HuH-7.5 (cell line): Measurements from ENCODE around the gene NFYA.
"Not testable (repeated sequence)": the region's sequence is repeated elsewhere in the genome, so short reads cannot be mapped to it uniquely, and the experiment has no call there.

Experiments used
- DNase-seq: peaks from one replicate; pipeline ENCODE4 v3.0.0; 2011; ENCODE audit warnings: low spot score

The NFYA gene

DNA sequence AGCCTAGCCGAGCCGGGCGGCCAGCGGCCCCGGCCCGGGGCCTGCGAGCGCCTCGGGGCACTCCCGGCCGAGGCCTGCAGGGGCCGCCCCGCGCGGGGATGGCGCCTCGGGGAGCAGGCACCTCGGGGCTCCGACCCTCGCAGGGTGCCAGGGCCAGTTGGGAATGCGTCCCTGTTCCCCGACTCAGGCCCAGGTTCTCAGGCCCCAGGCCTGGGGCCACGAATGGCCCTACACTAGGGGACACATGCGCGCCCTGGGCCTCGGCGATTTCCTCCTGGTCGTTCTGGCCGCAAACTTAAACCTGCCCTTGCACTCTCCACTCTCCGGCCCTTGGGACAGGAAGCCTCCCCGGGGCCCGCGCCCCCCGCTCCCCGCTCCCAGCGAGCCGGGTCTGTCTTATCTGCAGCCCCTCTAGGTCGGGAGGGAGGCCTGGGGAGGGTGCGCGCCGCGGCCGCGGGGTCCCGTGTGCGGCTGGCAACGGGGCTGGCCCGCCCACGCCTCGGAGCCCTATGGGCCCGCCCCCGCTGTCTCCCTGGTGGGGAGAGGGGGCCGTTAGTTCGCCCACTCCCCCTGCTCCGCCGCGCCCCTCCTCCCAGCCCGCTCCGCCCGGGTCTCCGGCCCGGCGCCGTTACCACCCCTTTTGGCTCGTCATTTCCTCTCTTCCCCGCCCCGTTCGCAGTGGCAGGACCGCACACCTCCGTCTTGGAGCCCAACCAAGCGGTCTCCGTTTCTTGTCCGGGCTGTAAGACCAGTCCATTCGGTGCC lies 611 bp downstream of the NFYA start:
- DNase-seq, result peak; percentile 44

DNA sequence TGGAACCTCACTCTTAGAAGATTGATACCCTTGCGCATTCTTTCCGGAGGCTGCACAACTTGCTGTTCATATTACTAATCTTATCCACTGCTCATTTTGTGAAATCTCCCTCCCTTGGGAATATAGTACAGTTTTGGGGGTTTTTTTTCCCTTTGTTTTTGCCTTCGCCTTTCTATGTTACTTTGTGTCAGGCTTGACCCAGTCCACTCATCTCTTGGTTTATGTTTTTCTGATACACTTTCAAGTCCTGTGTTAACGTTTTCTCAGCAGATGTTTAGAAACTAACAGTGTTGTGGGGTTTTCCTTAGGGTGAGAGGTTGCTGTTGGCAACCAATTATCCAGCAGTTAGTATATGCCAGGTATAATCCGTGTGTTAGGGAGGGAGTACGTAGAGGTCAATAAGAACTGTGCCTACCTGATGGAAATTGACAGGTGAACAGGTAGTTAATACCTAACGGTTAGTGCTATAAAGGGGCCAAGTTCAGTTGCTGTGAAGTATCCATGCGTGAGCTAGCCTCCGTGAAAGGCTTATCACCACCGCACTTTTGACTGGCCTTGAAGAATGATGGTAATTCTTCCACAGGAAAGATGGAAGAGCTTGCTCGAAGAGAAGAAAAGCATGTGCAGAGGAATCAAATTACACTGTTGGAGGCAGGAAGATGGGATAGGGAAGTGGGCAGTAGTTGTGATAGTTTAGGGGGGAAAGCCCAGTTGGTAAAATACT lies 1.4 kb downstream of the NFYA start:
- DNase-seq, result no peak

DNA sequence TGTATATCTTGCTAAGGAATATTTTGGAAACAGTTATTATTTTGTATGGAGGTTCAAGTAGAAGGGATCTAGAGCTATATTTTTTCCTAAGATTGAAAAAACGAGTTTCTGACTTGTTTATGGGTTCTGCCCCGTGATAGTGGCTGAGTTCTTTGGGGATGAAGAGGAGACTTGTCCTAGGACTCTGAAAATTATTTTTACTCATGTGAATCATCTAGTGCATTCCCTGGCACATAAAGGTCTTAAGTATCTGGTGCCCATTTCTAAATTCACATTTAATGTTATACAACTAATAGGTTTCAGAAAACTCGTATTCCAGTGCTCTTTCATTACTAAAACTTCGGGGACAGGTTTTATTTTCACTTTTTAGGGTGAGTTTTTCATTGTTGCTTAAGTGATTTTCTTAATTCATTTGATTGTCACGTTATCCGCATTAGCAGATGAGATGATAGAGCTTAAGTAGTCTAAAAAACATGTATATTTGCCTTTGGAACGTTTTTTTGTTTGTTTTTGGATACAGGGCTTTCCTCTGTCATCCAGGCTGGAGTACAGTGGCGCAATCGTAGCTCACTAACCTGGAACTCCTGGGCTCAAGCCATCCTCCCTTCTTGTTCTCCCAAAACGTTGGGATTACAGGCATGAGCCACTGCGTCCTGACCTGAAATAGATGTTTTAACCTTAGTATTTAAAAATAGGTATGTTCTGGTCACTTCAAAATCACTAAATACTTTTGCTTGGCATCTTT lies 2.1 kb downstream of the NFYA start:
- no peak for DNase-seq

DNA sequence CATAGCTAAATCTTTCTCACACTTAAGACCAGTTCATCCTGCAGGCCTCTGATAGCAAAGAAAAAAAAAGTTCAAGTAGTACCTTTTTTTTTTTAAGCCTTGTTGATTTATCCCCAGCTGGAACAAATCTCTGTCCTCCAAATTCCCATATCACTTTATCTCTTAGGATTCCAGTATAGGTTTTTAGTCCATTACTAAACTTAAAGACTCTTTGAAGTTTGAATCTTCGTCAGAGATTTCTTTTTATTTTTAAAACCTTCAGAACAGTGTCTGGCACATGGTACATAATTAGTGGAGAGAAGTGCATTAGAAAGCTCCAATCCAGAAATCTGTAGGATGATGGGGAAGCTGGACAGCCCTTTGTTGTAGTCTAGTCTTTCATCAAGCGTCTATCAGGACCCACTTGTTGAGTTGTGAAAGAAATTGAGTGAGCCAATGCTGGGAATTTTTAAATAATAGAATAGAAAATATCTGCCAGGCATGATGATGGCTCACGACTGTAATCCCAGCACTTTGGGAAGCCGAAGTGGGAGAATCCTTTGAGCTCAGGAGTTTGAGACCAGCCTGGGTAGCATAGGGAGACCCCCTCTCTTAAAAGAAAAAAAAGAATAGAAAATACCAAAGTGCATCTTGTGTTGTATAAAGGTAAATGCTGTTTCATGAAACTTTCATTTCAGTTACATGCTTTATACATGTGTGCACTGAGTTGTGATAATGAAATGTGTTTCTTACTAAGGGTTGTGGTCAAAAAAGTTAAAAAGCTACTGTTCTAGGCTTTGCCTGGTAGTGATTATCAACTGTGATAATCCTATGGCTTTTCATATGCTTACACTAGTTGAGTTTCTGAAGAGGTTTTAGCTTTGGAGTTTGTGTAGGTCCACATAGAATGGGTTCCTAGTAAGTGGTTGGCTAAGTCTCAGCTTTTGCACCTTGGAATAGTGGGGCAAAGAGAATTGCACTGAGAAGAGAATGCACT lies 3.2 kb downstream of the NFYA start:
- no peak for DNase-seq

DNA sequence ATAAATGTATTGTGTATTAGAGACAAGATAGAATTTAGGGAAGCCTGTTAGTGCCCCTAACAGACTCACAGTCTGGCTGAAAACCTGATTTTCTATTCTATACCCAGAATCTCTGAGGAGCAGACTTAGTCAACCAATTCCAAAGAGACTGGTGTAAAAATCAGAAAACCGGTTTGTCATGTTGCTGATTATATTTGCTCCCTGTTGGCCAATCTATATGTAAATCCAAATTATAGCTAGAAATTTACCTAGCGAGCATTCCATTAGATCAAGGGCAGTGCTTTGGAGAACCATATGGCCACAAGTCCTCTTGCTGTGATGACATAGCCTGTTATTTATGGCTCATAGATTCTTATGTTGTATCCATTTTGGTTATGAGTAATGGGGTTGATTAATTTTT lies 4.8 kb downstream of the NFYA start:
- no peak for DNase-seq

DNA sequence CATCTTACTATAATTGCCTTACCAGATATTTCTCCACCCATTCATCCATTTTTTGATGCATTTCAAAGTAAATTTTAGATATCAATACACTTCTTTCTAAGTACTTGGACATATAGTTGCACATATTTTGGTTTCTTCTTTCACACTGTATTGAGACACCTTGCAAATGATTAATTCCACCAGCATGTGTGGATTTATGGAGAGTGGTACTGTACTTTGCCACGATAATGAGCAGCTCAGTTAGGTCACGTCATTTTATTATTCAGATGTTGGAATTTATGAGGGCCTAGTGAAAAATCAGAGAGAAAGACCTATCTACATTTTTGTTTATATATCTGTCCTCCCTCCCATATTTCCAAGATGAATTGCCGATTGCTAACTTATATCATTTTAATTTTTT lies 5.3 kb downstream of the NFYA start:
- DNase-seq, result no peak

DNA sequence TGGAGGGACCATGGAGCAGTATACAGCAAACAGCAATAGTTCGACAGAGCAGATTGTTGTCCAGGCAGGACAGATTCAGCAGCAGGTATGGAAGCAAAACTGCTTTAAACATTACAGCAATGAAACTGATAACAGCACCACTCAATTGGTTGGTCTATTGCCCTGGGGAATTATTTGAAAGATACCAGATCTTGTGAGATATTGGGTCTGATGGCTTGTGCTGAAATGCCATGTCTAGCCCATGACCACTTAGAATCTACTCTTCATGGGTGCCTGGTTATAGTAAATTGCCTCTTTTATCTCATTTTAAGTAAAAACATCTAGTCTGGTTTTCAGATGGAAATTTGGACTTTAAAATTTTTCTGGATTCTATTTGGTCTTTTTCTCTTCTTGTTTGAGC lies 6.3 kb downstream of the NFYA start:
- DNase-seq, result no peak

DNA sequence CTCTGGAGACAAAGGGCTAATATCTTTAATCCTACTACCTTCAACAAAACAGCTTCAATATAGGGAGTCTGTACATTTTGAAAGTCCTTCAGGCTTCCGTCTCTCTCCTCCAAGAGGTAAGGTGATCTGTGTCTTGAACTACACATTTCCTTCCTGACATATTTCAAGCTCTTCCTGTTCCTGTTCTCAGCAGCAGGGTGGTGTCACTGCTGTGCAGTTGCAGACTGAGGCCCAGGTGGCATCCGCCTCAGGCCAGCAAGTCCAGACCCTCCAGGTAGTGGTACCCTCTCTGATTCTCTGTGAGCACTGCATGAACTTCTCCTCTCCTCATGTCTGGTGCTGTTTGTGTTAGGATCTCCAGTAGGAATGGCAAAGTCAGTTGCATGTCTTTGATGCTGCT lies 7.8 kb downstream of the NFYA start:
- no peak for DNase-seq

DNA sequence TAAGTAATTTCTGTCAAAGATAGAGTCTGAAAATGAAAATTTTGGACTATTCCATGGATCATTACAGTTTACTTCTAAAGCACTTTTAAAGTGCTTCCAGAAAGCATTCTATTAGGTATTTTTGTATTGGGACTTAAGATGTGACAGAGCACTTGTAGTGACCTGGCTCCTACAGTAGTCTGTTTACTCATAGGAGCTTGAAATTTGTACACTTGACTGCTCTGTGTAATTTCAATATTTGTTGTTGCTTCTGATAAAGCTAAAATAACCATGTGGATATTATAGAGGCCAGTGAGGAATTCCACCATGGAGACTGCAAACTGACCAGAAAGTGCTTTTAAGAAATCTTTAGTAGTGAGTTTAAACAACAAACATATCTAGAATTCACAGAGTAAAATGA lies 10.3 kb downstream of the NFYA start:
- DNase-seq, result no peak

DNA sequence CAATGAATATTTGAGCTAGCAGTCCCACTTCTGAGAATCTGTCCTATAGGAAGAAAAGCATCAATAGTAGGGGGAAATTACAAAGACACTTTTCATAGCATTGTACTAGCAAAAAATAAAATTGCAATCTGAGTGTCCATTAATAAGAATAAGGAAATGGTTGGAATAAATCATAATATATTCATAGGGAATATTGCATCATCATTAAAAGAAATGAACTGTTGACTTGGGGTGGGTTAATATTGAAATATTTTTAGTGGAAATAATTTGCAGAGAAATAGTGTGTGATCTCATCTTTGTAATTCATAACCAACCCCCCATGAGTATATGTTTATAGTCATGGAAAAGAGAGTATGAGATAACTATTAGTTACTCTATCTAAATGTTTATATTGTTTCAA lies 12.4 kb downstream of the NFYA start:
- no peak for DNase-seq

DNA sequence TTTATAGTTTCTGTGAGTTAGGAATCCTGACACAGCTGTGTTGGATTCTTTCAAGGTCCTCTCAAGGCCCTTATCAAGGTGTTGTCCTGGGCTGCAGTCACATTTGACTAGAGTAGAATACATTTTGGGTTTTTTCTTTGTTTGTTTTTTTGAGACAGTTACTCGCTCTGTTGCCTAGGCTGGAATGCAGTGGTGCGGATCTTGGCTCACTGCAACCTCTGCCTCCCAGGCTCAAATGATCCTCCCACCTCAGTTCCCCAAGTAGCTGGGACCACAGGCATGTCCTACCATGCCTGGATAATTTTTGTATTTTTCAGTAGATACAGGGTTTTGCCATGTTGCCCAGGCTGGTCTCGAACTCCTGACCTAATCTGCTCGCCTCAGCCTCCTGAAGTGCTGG lies 15.7 kb downstream of the NFYA start:
- no peak for DNase-seq

DNA sequence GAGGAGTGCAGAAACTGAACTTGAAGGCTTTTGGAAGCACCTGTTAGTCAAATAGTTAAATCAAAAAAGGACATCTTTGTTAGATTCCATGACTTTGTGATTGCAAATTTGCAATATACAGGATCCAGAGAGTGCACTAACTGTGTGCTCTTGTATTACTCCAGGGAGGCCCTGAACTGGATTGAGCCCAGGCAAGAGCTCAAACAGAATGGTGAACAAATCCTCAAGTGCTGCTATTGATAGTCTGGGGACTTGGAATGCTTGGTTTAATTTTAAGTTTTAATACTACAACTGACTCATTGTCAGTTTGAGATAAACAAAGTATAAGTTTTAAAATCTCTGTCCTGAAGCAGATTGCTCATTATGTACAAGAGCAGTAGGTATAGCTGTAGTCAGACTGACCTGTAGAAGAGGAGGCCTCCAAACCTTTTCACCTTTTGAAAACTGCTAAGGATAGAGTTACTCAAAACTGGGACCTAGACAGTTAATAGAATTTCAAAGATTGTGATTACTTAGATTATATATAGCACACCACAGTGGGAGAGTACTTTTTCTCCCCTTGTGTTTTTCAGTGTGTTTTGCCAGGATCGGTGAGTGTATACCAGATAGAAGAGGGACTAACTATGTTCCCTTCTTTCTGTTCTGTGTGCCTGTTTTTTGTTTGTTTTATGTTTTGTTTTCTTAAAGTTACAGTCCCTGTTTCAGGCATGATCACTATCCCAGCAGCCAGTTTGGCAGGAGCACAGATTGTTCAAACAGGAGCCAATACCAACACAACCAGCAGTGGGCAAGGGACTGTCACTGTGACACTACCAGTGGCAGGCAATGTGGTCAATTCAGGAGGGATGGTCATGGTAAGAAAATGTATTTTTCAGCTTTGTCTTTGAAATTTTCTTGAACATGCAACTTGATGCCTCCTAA lies 18.3 kb downstream of the NFYA start:
- DNase-seq, result no peak

DNA sequence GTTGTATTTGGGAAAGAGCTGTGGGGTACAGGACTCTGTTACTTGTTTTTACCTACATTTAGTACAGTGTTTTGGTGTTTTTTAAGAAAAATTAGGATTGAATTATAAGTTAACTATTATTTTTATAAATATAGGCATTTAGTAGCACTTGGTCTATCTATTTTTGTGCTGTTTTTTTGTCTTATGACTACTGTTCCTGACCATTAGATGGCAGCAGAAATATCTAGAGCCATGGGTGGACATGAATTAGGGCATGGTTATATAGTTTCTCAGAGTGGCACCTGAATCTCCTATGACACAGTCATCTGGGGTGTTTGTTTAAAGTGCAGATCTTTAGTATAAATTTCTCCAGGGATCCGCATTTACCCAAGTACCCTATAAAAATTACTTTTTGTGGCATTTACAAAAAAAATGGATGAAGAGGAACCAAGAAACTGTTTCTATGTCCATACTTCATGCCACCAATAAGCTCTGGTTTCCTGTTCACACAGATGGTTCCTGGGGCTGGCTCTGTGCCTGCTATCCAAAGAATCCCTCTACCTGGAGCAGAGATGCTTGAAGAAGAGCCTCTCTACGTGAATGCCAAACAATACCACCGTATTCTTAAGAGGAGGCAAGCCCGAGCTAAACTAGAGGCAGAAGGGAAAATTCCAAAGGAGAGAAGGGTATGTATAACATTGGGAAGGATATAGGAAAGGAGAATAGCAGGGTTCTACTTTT lies 19.8 kb downstream of the NFYA start:
- DNase-seq, result no peak

DNA sequence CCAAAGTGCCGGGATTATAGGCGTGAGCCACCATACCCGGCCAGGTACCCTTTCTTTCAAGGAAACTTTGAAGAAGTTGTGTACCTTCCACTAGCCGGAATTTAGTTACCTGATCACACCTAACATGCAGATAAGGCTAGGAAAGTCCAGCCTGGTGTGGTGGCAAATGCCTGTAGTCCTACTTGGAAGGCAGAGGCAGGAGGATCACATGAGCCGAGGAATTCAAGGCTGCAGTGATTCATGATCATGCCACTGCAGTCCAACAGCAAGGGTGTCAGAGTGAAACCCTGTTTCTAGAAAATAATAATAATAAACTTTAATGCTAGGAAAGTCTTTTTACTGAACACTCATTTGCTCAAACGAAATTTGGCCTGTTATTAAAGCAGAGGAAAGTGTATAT lies 21.0 kb downstream of the NFYA start:
- DNase-seq, result no peak

DNA sequence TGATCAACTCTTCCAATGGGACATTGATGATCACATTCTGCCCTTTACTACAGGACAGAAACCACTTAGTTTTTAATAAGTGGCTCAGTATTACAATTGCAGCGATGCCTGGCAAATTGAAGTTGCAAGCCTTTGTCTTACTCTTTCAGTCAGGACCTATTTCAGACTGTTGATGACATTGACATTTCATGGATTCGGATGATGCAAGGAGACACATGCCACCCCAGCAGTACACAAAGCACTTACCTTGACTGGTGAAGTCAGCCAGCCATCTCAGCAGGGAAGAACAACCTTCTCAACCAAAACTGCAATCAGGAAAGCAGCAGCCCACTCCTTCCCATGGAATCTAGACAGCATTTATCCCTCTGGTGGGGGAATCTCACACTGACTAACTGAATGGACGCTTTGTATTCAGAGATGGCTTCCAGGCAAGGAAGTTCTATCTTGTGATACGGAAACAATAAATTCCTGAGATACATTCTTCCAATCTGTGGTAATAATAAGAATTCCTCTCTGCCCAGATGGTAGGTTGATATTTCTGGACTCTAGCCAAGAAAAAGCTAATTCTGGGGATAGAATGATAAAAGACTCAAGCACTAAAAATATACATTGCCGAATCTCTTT lies 24.8 kb downstream of the NFYA start:
- no peak for DNase-seq

DNA sequence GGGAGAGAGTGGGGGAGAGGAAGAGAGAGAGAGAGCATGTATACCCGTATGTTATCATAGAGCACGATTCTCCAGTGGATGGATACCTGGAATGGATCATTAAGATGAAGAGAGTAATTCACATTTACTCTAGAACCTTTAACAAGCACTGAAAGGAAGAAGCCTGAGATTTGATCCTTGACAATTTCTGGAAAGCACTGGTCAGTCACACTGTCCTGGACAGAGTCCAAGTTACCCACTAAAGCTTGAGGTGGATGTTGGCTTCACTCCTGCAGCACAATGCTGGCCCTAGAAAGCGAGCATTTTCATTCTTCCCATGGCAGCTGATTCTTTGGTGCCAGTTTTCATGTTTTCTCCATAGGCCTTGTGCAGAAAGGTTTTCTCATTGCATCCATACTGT lies 25.6 kb downstream of the NFYA start:
- no peak for DNase-seq

DNA sequence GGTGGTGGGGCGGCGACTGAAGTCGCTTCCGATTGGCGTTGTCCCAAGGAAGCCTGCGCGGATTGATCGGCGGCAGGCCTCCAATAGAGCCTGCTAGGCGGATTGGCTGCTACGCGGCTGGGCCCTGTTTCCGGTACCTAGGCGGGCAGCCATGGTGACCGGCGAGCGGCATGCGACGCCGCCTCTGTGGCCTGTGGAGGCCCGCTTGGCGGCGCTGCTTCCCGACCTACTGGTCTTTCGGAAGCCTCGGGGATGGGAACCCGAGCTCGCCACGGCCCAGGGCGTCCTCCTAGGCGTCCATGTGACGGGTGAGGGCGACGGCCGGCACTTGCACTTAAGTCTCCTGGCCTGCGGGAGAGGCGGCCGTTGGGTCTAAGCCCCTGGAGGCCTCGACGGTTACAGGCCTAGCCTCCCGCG lies 28.1 kb downstream of the NFYA start:
- no peak for DNase-seq

DNA sequence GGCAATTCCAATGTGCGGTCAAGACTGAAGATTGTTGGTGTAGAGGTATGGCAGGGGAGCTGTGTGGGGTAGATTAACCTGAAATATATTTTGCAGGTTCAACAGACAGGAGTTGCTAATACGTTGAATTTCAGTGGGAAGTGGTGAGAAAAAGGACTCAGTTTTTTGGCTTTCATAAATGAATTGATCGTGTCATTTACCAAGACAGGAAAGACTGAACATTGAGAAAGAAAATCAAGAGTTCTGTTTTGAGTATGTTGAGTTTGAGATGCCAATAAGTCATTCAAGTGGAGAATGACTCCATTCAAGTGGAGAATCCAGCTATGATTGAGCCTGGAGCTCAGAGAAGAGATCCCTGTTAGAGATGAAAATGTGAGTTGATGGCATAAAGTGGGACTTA lies 31.1 kb downstream of the NFYA start:
- no peak for DNase-seq

DNA sequence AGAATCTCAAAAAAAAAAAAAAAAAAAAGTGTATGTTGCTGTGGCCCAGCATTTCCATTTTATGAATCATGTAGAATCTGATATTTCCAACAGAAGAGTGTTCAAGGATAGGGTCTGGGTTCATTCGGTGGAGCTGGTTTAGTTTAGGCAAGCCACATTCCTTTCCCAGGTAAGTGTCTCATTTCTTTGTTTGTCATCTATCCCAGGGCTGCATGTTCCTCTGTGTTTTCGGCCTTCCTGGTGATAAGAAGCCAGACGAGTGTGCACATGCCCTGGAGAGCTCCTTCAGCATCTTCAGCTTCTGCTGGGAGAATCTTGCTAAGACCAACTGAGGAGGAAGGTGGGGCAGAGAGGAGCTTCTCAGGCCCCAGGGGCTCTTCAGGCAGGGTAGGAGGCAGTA lies 38.2 kb downstream of the NFYA start:
- DNase-seq, result no peak

DNA sequence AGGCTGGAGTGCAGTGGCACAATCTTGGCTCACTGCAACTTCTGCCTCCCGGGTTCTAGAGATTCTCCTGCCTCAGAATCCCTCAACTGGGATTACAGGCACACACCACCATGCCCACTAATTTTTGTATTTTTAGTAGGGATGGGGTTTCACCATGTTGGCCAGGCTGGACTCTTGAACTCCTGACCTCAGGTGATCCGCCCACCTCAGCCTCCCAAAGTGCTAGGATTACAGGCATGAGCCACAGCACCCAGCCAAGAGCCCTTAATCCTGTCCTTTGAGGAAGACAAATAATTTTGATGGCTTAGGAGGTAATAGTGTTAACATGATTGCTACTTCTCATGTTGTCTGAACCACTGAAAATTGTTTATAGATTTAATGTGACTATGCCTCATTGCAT lies 42.3 kb downstream of the NFYA start:
- not testable (repeated sequence) for DNase-seq
